Osteocyte (in vitro differentiated cells): ENCODE results near the gene PIP5K1B. TPM values are rescaled to one million over a fixed set of nuclear protein-coding genes. Genes with fewer than 3 reads are reported as not detected.

Experiments used
- DNase-seq: peaks from one replicate; pipeline ENCODE4 v3.0.0; 2021; ENCODE audit warnings: mixed read lengths; ENCODE audit not compliant: unreplicated experiment; ENCODE audit errors: extremely low spot score
- H3K27ac Mint-ChIP-seq: one replicate; pipeline ENCODE4 v1.8.0; 2021; ENCODE audit warnings: mild to moderate bottlenecking, mixed read lengths; ENCODE audit not compliant: unreplicated experiment
- H3K27me3 Mint-ChIP-seq: one replicate; pipeline ENCODE4 v1.8.0; 2021; ENCODE audit warnings: mixed read lengths; ENCODE audit not compliant: unreplicated experiment
- H3K36me3 Mint-ChIP-seq: one replicate; pipeline ENCODE4 v1.8.0; 2021; ENCODE audit warnings: mixed read lengths; ENCODE audit not compliant: unreplicated experiment
- H3K4me1 Mint-ChIP-seq: one replicate; pipeline ENCODE4 v1.8.0; 2021; ENCODE audit warnings: mixed read lengths; ENCODE audit not compliant: unreplicated experiment
- H3K4me3 Mint-ChIP-seq: one replicate; pipeline ENCODE4 v1.8.0; 2021; ENCODE audit warnings: mild to moderate bottlenecking, moderate library complexity, mixed read lengths; ENCODE audit not compliant: unreplicated experiment
- H3K9me3 Mint-ChIP-seq: one replicate; pipeline ENCODE4 v1.8.0; 2021; ENCODE audit warnings: mixed read lengths; ENCODE audit not compliant: unreplicated experiment
- CTCF ChIP-seq: fragments of 200-600 bp; sonication (generic); IDR thresholded peaks from 2 replicates; pipeline ENCODE4 v1.5.0; 2021; ENCODE audit warnings: antibody characterized with exemption, mild to moderate bottlenecking, moderate library complexity
- total RNA-seq: library from RNA; stranded (reverse); gene quantifications from 2 replicates; pipeline ENCODE4 v1.2.1, GENCODE V29; 2021

Gene PIP5K1B
- total RNA-seq, 1 donor from 2014 or later = not detected

- H3K27ac Mint-ChIP-seq = no peak overlapping the region
- H3K4me1 Mint-ChIP-seq = no peaks in the 10 kb centered on the region
- TF ChIP-seq CTCF = no peak
- no peaks in the 10 kb centered on the region for H3K36me3 Mint-ChIP-seq
- no peak overlapping the region for H3K4me3 Mint-ChIP-seq
- peaks cover 21% of the 10 kb centered on the region for H3K27me3 Mint-ChIP-seq
- no peak for DNase-seq
- no peaks in the 10 kb centered on the region for H3K9me3 Mint-ChIP-seq
Measured at GRCh38 chr9:68755752-68756151, 50.7 kb downstream of the PIP5K1B start.

DNA sequence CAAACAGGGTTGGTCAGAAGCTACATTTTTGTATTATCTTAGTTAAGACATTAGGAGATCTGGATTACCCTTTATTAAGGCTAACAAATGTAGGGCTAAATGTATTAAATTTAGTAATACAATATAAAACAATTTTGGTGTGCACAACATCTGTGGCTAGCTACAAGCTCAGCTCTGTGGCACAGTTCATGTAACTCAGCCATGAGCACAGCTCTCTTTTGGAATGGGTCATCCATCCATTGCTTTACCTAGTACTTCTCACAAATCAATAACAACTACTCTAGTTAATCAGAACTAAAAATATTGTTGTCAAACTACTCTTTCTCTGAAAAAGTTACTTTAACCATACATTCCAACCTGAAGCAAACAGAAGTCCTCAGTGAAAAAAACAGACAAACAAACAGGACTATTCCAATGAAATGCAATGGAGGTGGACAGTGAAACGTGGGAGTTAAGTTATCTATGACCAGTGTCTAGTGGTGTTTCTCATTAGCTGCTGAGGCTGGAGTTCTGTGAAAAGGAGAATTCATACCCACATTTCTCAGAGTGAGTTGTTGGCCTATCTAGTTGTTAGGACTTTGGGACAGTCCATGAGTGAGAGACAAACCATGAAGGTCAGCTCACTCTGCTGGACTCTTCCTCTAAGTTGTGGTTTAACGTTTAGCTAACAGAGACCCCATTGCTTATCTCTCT is 55.1 kb downstream of the PIP5K1B start:
- Mint-ChIP-seq H3K27me3 (peaks cover 16% of the 10 kb centered on the region), H3K9me3 (no peaks in the 10 kb centered on the region), H3K4me1 (no peaks in the 10 kb centered on the region), H3K27ac (no peak overlapping the region), H3K36me3 (no peaks in the 10 kb centered on the region), H3K4me3 (no peak overlapping the region)
- no peak for TF ChIP-seq CTCF
- no peak for DNase-seq

DNA sequence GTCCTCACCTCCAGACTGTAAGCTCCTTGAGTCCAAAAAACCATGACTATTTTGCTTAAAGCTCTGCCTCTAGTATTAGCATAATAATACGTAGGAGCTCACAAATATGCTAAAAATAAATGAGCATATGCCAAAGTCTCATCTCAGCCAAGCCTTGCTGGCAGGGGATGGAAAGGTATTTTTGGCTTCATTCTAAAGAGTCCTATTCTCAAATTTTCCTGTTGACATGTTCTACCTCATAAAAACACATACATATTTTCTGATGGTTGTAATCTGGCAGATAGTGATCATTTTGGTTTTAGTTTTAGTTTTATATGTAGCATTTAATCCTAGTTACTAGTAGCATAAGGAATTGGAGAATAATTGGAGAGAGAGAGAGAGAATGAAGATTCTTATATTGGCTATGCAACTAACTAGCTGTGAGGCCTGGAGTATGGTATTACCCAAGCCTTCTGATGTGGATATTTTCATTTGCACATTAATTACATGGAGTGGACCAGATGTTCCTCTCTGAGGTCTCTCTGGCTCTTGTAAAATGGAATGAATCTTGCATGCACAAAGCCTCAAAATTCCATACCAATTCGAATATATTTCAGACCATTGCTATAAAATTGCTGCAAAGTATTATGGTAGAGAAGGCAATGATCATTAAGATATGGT is 55.8 kb downstream of the PIP5K1B start:
- Mint-ChIP-seq H3K27ac (no peak overlapping the region), H3K4me1 (no peaks in the 10 kb centered on the region), H3K4me3 (no peak overlapping the region), H3K27me3 (peaks cover 16% of the 10 kb centered on the region), H3K9me3 (no peaks in the 10 kb centered on the region), H3K36me3 (no peaks in the 10 kb centered on the region)
- no peak for DNase-seq
- no peak for TF ChIP-seq CTCF

GRCh38 chr9:68762570-68762969 is 57.5 kb downstream of the PIP5K1B start:
- Mint-ChIP-seq H3K4me3 (no peak overlapping the region), H3K4me1 (no peaks in the 10 kb centered on the region), H3K9me3 (no peaks in the 10 kb centered on the region), H3K27ac (no peak overlapping the region), H3K36me3 (no peaks in the 10 kb centered on the region), H3K27me3 (peaks cover 18% of the 10 kb centered on the region)
- TF ChIP-seq CTCF = no peak
- DNase-seq = no peak

GRCh38 chr9:68763104-68763503 is 58.1 kb downstream of the PIP5K1B start:
- TF ChIP-seq CTCF = no peak
- H3K27me3 Mint-ChIP-seq = peaks cover 13% of the 10 kb centered on the region
- no peaks in the 10 kb centered on the region for H3K9me3 Mint-ChIP-seq
- no peaks in the 10 kb centered on the region for H3K36me3 Mint-ChIP-seq
- H3K4me3 Mint-ChIP-seq = no peak overlapping the region
- no peak for DNase-seq
- no peak overlapping the region for H3K27ac Mint-ChIP-seq
- no peaks in the 10 kb centered on the region for H3K4me1 Mint-ChIP-seq
